ENCODE results near the gene NUP35.
"Not testable (repeated sequence)": the region's sequence is repeated elsewhere in the genome, so short reads cannot be mapped to it uniquely, and the experiment has no call there.

The NUP35 gene

DNA sequence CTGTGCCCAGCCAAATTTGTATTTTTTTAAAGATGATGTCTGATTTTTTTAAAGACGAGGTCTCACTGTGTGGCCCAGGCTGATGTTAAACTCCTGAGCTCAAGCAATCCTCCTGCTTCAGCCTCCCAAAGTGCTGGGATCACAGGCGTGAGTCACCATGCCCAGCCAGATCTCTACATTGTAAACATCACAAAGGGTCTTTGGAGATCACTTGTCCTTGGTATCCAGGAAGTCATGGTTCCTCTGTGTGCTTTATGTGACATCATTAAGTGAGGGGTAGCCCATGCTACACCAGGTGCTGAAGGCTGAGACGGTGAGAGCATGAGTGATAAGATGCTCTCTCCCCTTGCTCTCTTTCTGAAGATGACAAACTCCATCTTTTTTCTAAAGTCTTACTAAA lies 7.0 kb upstream of the NUP35 start:
- no peak overlapping the region for H3K4me3 Mint-ChIP-seq
- DNase-seq (no peak), ATAC-seq (no peak)
- H3K27ac Mint-ChIP-seq: no peak overlapping the region
- H3K9me3 Mint-ChIP-seq: no peaks in the 10 kb centered on the region
- H3K4me1 Mint-ChIP-seq: no peaks in the 10 kb centered on the region
- H3K27me3 Mint-ChIP-seq: peaks cover 30% of the 10 kb centered on the region
- H3K36me3 Mint-ChIP-seq (ENCODE audit: low read depth): no peaks in the 10 kb centered on the region

DNA sequence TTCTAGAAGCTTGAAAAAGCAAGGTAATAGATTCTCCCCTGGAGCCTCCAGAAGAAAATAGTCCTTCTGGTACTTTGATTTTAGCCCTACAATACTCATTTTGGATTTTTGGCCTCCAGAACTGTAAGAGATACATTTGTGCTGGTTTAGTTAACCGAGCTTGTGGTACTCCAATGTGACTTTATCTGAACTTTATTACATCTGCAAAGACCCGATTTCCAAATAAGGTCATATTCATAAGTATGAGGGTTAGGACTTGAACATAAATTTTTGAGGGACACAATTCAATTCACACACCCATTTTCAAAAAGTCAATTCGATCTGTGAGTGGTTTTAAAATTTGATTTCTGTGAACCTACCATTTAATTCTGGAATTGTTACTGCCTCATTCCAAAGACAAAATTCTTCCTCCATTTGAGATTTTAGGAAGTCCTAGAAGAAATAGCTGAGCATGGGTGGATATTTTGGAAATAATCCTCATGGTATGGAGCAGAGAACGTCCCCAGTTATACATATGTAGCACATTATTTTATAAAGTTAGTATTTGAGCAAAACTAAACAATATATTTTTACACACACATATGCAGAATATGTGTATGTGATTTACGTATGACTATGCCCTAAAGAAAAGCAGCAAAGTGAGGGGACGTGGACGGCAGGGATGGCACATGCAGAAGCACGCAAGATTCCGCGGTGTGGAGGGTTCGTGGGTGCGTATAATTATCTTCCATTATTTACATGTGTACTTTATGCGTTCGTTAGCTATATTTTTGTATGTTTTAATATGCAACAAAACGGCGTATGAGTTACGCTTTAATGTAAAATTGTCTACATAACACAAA lies 905 bp upstream of the NUP35 start:
- Mint-ChIP-seq H3K36me3 (ENCODE audit: low read depth) (peaks cover 13% of the 10 kb centered on the region), H3K27ac (peak overlapping the region; percentile 97), H3K27me3 (peaks cover 22% of the 10 kb centered on the region), H3K4me1 (peaks cover 34% of the 10 kb centered on the region), H3K9me3 (no peaks in the 10 kb centered on the region), H3K4me3 (peak overlapping the region; percentile 97)
- ATAC-seq (no peak), DNase-seq (no peak)

DNA sequence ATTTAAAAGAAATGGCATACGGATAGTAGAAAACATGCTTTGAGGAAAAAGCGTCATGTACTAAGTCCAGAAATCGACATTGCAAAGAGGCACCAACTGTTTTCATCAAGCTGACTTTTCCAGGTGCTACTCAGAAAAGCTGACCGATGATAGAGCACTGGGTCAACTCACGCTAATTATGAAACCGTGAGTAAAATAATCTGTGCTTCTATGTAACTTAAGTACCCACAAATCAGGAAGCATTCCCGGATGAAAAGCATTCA lies 353 bp upstream of the NUP35 start:
- Mint-ChIP-seq H3K4me3 (peak overlapping the region; percentile 97), H3K27me3 (peaks cover 16% of the 10 kb centered on the region), H3K27ac (peak overlapping the region; percentile 97), H3K36me3 (ENCODE audit: low read depth) (peaks cover 16% of the 10 kb centered on the region), H3K9me3 (no peaks in the 10 kb centered on the region), H3K4me1 (peaks cover 36% of the 10 kb centered on the region)
- ATAC-seq: peak; percentile 34
- no peak for DNase-seq

DNA sequence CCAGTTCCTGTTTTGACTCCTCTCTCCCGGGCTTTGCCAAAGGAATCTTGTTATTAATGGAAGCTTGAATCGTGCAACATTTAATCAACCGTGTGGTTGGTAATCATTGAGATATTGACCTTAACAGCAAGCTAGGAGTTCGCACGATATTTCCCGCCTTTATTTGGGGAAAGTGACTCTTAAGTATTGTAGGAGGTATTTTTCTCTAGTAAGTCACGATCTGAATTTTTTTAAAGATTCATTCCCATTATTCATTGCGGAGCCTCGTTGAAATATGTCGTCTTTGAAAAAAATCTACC lies 663 bp downstream of the NUP35 start:
- H3K9me3 Mint-ChIP-seq: no peaks in the 10 kb centered on the region
- ATAC-seq (no peak), DNase-seq (no peak)
- peaks cover 10% of the 10 kb centered on the region for H3K27me3 Mint-ChIP-seq
- peak overlapping the region; percentile 97 for H3K27ac Mint-ChIP-seq
- H3K4me3 Mint-ChIP-seq: peak overlapping the region; percentile 97
- H3K4me1 Mint-ChIP-seq: peaks cover 40% of the 10 kb centered on the region
- peaks cover 23% of the 10 kb centered on the region for H3K36me3 Mint-ChIP-seq (ENCODE audit: low read depth)

DNA sequence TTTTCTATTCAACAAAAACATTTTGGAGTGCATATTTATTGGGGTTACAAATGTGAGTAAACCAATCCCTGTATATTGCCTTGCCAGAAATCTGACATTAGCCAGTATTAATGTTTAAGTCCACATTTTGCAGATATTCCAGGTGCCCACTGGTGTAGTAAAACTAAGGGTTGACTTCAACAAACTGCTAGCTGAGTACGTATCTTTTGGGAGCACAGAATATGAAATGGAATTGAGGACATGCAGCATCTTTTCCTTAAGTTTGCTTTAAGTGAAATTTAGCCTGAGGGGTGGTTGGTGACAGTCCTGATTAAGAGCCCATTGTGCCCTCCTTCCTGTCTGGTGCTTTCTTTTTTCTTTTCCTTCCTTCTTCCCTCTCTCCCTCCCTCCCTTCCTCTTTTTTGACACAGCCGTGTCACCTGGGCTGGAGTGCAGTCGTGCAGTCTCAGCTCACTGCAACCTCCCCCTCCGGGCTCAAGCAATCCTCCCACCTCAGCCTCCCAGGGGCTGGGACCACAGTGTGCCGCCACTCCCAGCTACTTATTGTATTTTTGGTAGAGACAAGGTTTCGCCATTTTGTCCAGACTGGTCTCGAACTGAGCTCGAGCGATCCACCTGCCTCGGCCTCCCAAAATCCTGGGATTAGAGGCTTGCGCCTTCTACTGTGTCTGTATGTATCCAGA lies 1.6 kb downstream of the NUP35 start:
- Mint-ChIP-seq H3K27ac (peak overlapping the region; percentile 59), H3K9me3 (no peaks in the 10 kb centered on the region), H3K36me3 (ENCODE audit: low read depth) (peaks cover 30% of the 10 kb centered on the region), H3K4me1 (peaks cover 40% of the 10 kb centered on the region), H3K4me3 (peak overlapping the region; percentile 97), H3K27me3 (peaks cover 6% of the 10 kb centered on the region)
- ATAC-seq (no peak), DNase-seq (no peak)

DNA sequence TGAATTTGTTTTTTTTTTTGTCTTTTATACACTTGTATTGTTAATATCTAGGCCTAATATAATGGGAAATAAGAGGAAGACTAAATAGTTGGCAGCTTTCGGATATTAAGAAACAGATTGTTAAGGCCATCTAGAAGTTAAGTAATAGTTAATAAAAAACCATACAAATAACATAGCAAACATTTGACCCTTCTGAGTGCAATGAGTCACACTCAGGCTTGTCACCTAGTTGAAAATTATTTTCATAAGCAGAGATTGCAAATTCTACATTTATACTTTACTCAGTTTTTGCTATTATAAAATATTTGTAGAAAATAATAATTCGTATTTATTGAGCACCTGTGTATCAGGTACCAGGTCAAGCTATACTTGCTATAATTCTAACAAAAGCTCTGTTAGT lies 2.4 kb downstream of the NUP35 start:
- ATAC-seq (no peak), DNase-seq (no peak)
- peaks cover 2% of the 10 kb centered on the region for H3K27me3 Mint-ChIP-seq
- no peak overlapping the region for H3K27ac Mint-ChIP-seq
- peaks cover 36% of the 10 kb centered on the region for H3K36me3 Mint-ChIP-seq (ENCODE audit: low read depth)
- no peaks in the 10 kb centered on the region for H3K9me3 Mint-ChIP-seq
- peaks cover 40% of the 10 kb centered on the region for H3K4me1 Mint-ChIP-seq
- peak overlapping the region; percentile 97 for H3K4me3 Mint-ChIP-seq

DNA sequence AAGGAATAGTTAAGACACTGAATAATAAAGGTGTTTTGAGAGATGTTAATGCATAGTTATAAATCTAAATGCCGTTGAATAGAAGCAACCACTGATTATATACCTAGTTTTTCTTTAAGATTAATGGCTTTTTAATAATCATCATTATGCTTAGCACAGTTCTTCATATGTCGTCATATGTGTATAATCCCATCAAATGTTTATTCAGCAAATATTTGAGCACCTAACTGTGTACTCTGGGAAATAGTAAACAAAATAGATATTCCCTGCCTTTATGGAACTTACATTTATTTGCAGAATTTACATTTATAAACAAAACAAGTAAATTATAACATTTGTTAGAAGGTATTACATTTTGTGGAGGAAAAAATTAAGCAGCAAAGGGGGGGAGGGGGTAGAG lies 9.8 kb downstream of the NUP35 start:
- no peaks in the 10 kb centered on the region for H3K27me3 Mint-ChIP-seq
- H3K9me3 Mint-ChIP-seq: no peaks in the 10 kb centered on the region
- ATAC-seq (no peak), DNase-seq (no peak)
- H3K36me3 Mint-ChIP-seq (ENCODE audit: low read depth): peaks cover 63% of the 10 kb centered on the region
- H3K4me3 Mint-ChIP-seq: no peak overlapping the region
- no peak overlapping the region for H3K27ac Mint-ChIP-seq
- peaks cover 4% of the 10 kb centered on the region for H3K4me1 Mint-ChIP-seq

DNA sequence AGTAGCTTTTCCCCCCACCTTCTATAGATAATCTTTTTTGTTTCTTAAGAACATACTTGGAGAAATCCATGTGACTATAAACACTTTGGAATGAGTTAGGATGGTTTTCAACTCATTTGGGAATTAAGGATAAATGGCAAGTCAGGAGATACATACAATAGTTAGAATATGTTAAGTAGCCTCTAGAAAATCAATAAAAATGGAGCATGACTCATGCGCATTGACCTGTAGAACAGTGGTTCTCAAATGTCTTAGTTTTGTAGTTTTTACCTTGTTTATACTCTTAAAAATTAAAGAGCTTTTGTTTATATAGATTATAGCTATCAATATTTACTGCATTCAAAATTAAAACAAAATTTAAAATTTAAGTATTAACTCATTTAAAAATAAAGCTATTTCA lies 24.7 kb downstream of the NUP35 start:
- no peak for ATAC-seq

DNA sequence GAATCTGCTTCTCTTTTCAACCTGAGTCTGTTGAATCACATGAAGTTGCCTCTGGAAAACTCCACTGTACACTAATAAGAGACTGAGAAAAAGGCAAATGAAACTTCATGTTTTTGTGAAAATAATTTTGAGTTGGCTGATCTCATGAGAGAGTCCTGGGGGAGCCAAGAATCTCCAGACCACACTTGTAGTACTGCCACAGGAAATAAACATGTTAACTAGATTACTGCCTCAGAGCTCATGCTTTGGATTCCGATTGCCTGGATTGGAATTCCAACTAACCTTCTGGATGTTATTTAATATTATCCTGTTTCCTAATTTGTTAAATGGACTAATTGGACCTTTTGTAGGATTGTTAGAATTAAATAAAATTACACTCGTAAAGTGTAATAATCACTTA lies 25.2 kb downstream of the NUP35 start:
- Mint-ChIP-seq H3K36me3 (ENCODE audit: low read depth) (peaks cover 76% of the 10 kb centered on the region), H3K4me3 (no peak overlapping the region), H3K4me1 (no peaks in the 10 kb centered on the region), H3K9me3 (peaks cover 5% of the 10 kb centered on the region), H3K27ac (no peak overlapping the region), H3K27me3 (no peaks in the 10 kb centered on the region)
- no peak for DNase-seq
- no peak for ATAC-seq

More for the DNA sequence above, 24.7 kb downstream of the NUP35 start:
- Mint-ChIP-seq H3K27ac (no peak overlapping the region), H3K27me3 (no peaks in the 10 kb centered on the region), H3K9me3 (peaks cover 10% of the 10 kb centered on the region), H3K36me3 (ENCODE audit: low read depth) (peaks cover 76% of the 10 kb centered on the region), H3K4me1 (no peaks in the 10 kb centered on the region), H3K4me3 (no peak overlapping the region)
- DNase-seq: no peak

DNA sequence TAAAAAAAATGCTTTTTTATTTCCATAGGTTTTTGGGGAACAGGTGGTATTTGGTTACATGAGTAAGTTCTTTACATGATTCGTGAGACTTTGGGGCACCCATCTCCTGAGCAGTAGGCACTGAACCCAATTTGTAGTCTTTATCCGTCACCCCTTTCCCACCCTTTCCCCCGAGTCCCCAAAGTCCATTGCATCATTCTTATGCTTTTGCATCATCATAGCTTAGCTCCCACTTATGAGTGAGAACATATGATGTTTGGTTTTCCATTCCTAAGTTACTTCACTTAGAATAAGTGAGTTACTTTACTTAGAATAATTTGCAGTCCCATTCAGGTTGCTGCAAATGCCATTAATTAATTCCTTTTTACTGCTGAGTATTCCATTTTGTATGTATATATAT lies 28.0 kb downstream of the NUP35 start:
- not testable (repeated sequence) for DNase-seq, H3K27me3 Mint-ChIP-seq, H3K4me3 Mint-ChIP-seq, H3K9me3 Mint-ChIP-seq, ATAC-seq, H3K27ac Mint-ChIP-seq, H3K4me1 Mint-ChIP-seq
- peaks cover 64% of the 10 kb centered on the region for H3K36me3 Mint-ChIP-seq (ENCODE audit: low read depth)

DNA sequence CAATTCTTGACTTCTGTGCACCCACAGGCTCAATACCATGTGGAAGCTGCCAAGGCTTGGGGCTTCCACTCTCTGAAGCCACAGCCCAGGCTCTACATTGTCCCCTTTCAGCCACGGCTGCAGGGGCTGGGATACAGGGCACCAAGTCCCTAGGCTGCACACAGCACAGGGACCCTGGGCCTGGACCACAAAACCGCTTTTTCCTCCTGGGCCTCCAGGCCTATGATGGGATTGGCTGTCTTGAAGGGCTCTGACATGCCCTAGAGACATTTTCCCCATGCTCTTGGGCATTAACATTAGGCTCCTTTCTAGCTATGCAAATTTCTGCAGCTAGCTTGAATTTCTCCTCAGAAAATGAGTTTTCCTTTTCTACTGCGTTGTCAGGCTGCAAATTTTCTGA lies 29.7 kb downstream of the NUP35 start:
- H3K27ac Mint-ChIP-seq: no peak overlapping the region
- no peaks in the 10 kb centered on the region for H3K27me3 Mint-ChIP-seq
- peaks cover 64% of the 10 kb centered on the region for H3K36me3 Mint-ChIP-seq (ENCODE audit: low read depth)
- no peak overlapping the region for H3K4me3 Mint-ChIP-seq
- no peak for ATAC-seq
- DNase-seq: no peak
- no peaks in the 10 kb centered on the region for H3K4me1 Mint-ChIP-seq
- H3K9me3 Mint-ChIP-seq: no peaks in the 10 kb centered on the region

DNA sequence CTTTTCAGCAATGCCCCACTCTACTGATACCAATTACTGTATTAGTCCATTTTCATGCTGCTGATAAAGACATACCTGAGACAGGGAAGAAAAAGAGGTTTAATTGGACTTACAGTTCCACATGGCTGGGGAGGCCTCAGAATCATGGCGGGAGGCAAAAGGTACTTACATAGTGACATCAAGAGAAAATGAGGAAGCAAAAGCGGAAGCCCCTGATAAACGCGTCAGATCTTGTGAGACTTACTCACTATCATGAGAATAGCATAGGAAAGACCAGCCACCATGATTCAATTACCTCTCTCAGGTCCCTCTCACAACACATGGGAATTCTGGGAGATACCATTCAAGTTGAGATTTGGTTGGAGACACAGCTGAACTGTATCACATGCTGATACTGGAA lies 30.5 kb downstream of the NUP35 start:
- H3K9me3 Mint-ChIP-seq, H3K27me3 Mint-ChIP-seq, H3K4me3 Mint-ChIP-seq, DNase-seq, H3K27ac Mint-ChIP-seq, H3K4me1 Mint-ChIP-seq, ATAC-seq: not testable (repeated sequence)
- H3K36me3 Mint-ChIP-seq (ENCODE audit: low read depth): peaks cover 69% of the 10 kb centered on the region

DNA sequence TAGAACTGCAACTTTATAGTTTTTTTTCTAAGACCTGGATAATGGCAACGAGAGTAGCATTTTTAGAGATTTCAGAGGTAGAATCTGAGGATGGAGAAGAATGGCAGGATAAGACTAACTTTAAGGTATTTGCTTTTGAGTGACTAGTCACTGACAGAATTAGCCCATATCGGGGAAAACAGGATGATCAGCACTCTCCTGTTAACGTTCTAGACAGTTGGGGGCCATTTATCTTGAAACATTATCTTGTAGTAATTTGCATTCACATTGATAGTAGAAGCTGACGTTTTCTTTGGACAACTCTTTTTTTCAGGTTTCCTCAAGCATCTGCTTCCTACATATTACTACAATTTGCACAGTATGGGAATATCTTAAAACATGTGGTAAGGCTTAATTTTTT lies 32.9 kb downstream of the NUP35 start:
- ATAC-seq: no peak
- Mint-ChIP-seq H3K4me3 (no peak overlapping the region), H3K27me3 (no peaks in the 10 kb centered on the region), H3K36me3 (ENCODE audit: low read depth) (peaks cover 63% of the 10 kb centered on the region), H3K9me3 (no peaks in the 10 kb centered on the region), H3K4me1 (no peaks in the 10 kb centered on the region), H3K27ac (no peak overlapping the region)
- DNase-seq: no peak

DNA sequence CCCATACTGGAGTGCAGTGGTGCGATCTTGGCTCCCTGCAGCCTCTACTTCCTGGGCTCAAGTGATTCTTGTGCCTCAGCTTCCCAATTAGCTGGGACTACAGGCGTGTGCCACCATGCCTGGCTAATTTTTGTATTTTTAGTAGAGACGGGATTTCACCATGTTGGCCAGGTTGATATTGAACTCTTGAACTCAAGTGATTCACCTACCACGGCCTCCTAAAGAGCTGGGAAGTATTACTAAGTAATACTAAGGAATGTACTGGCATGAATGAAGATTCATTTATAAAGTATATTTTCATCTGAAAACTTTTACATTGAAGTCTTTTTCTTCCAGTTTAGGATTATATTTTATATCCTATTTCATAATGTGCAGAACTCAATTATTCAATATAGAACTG lies 38.1 kb downstream of the NUP35 start:
- Mint-ChIP-seq H3K4me1 (no peaks in the 10 kb centered on the region), H3K4me3 (no peak overlapping the region), H3K36me3 (ENCODE audit: low read depth) (peaks cover 72% of the 10 kb centered on the region), H3K27ac (no peak overlapping the region), H3K27me3 (no peaks in the 10 kb centered on the region), H3K9me3 (peaks cover 14% of the 10 kb centered on the region)
- DNase-seq: no peak
- ATAC-seq: no peak

DNA sequence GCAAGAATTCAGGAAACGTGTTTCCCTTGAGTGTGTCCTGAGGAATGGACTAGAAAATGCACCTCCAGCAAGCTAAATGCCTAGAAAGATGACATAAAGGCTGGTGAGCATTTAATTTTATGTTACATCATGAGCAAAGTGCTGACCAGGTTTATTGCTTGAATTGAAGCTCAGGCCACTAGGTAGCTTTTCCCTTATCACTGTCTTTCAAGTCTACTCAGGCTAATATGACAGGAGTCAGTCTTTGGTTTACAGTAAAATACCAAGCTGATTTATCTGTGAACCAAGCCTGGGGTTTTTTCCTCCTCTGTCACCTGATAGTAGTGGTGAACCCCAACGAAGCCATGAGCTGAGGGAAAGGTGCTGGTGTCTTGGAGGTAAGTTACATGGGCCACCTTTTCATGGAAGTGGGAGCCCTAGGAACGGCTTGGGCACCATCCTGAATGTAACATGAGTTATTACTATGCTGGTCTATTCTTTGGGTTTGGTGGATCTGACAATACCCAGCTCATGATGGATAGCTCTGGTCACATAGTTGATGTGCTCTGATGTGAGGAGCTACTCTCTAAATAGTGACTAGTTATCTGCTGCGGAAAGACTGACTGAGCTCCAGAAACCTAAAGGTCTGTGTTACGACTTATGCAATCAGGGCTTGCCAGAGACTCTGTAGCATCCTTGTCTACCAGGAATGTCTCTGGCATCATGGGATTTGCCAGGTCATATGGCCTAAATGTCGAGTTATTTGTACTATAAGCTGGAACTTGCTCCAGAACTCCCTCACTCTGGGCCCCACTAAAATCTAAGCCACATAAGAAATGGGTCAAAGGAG lies 39.8 kb downstream of the NUP35 start:
- Mint-ChIP-seq H3K36me3 (ENCODE audit: low read depth) (peaks cover 79% of the 10 kb centered on the region), H3K4me1 (no peaks in the 10 kb centered on the region), H3K9me3 (peaks cover 14% of the 10 kb centered on the region), H3K27ac (no peak overlapping the region), H3K4me3 (no peak overlapping the region), H3K27me3 (no peaks in the 10 kb centered on the region)
- DNase-seq: no peak
- ATAC-seq: no peak

Measured in activated naive CD8-positive, alpha-beta T cell treated with anti-CD3 and anti-CD28 coated beads, Interleukin-2, amount 50 U/mL, for 24 hours (primary cell).